WI38 (cell line): ENCODE results near the gene TANC1.

Experiments used
- H3K4me3 ChIP-seq: 2 replicates; pipeline ENCODE4 v1.5.1; 2011; ENCODE audit warnings: low read depth, mild to moderate bottlenecking, control low read depth, low read length
- TF ChIP-seq, protein P1 (sequence below): IDR thresholded peaks from 2 replicates; pipeline ENCODE4 v1.5.1; 2012; ENCODE audit warnings: low read depth, mild to moderate bottlenecking, control low read depth, low read length

TANC1 gene

DNA sequence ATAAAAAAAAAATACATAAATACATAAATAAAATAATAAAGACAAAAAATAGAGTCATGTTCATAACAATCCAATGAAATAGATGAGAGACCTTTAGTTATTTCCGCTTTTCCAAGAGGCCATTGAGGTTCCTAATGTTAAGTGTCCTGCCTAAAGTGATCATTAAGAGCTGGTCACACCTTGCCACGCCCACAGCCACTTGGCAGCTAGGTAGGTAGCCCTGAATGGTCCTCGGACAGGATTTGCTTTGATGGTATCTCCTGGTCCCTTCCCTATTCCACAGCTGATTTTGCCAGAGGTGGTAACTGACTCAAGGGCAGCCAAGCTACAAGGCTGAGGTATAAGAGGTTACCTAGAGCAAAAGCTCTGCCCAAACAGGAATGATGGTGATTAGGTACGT, 24.5 kb upstream of the TANC1 start:
- H3K4me3 ChIP-seq = no peak overlapping the region
- TF ChIP-seq, protein P1, sequence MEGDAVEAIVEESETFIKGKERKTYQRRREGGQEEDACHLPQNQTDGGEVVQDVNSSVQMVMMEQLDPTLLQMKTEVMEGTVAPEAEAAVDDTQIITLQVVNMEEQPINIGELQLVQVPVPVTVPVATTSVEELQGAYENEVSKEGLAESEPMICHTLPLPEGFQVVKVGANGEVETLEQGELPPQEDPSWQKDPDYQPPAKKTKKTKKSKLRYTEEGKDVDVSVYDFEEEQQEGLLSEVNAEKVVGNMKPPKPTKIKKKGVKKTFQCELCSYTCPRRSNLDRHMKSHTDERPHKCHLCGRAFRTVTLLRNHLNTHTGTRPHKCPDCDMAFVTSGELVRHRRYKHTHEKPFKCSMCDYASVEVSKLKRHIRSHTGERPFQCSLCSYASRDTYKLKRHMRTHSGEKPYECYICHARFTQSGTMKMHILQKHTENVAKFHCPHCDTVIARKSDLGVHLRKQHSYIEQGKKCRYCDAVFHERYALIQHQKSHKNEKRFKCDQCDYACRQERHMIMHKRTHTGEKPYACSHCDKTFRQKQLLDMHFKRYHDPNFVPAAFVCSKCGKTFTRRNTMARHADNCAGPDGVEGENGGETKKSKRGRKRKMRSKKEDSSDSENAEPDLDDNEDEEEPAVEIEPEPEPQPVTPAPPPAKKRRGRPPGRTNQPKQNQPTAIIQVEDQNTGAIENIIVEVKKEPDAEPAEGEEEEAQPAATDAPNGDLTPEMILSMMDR = no peak

GRCh38 chr2:158948964-158949699, 19.3 kb upstream of the TANC1 start:
- TF ChIP-seq, protein P1 = no peak
- H3K4me3 ChIP-seq = no peak overlapping the region

DNA sequence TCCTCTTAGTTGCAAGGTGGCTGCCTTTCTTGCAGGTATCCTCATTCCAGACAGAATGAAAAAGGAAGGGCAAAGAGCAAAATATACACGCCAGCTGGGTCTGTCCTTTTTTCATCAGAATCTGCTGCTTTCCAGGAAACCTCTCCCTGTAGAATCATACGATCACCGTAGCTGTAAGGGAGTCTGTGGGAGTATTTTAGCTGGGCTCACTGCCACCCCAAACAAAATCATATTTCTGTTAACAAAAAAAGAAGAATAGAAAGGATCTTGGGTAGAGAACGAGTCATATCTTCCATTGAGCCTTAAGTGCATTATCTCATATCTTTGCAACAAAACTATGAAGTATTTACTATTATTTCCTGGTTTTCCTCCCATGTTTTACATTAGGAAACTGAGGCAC, 15.0 kb upstream of the TANC1 start:
- no peak overlapping the region for H3K4me3 ChIP-seq
- TF ChIP-seq, protein P1 = no peak

DNA sequence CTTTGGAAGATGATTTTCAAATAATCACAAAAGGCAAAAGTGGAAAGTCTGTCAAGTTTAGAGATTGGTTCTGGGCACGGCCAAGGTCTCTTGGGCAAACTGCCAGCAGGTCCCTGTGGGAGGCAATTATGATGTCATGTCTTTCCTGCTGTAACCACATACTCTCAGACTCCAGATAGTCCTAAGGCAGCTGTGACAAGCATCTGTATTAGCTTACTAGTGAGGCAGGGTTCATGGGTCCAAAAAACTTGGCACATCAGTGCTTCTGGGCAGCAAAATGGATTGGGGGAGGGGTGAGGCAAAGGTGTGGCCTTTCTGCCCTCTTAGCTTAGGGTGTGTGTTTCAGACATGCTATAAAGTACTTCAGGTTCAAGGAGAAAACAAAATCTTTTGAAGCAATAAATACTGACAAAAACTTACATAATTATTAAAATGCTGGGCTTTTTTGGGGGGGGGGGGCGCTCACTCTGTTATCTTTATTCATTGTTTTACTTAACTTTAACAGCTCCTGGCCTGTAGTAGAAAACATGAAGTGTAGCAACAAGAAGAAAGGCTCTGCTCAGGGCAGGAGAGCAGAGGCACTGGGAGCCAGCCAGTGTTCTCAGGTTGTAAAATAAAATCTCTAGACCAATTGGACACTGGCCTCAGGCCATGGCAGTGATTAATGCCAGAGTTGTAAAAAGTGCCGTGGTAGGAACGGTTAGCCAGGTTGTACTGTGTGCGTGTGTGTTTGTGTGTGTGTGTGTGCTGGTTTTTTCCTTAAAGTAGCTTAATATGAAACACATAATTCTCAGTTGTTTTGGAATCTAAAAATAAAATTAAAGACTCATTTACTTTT, 14.3 kb upstream of the TANC1 start:
- TF ChIP-seq, protein P1 = no peak
- H3K4me3 ChIP-seq = no peak overlapping the region

DNA sequence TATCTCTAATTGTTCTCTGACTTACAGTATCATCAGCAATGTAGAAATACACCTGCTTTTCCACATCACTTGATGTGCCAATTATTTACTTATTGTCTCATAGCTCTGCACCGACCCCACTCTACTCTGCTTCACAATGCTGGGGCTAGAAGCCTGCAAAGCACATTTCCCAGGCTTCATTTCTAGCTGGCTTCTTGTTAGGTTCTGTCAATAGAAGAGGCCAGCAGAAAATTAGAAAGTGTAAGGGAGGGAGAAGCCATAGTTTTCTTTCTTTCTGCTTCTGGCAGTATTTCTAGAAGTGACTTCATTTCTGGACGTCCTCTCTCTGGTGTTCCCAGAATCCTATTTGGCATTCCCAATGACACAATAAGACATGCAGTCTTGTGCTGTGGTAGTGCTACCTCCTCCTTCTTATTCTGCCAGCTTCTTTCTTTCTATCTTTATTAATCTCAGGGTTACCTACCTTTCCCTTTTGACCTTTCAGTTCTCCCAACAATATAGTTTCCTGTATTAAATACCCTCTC, 12.5 kb upstream of the TANC1 start:
- TF ChIP-seq, protein P1 = no peak
- H3K4me3 ChIP-seq = no peak overlapping the region

DNA sequence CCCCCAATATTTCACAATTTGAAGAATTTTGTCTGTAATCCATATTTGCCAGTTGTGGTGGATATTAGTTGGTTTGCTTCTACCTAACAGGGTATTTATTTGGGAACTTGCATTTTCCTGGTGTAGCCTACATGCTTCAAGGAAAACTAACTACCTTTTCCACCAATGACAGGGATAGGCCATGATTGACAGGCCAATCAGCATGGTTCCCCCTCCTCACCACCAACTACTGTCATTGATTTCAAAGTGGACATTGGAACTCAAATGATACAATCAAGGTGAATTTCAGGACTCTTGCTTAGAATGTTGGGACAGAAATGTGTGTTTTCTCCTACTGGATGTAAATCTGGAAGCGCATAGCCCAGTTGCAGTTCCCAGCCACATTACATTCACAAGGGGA, 10.1 kb upstream of the TANC1 start:
- no peak overlapping the region for H3K4me3 ChIP-seq
- TF ChIP-seq, protein P1 = no peak

DNA sequence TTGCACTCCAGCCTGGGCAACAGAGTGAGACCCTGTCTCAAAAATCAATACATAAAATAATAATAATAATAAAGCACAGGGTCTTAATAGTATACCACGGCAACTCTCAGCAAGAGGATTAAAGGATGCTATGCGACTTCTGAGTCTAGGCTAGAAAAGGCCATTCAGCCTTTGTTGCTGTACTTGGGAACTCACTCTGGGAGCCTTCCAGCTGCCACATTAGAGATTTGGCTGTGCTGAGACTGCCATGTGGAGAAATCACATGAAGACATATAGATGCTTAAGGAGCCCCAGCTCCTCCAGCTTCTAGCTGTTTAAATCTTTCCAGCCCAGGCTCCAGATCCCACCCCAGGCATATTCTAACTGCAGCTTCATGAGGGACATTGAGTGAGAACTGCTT, 8.2 kb upstream of the TANC1 start:
- TF ChIP-seq, protein P1 = no peak
- H3K4me3 ChIP-seq = no peak overlapping the region
